DND-41 (cell line): ENCODE data around the gene RENBP.

Experiments used
- ATAC-seq: fragments of 200-7000 bp; cut with Tn5 transposase; 3 replicates; pipeline ENCODE4 v1.9.1; 2021; ENCODE audit warnings: low read depth; ENCODE audit not compliant: insufficient read depth
- DNase-seq: peaks from one replicate; pipeline ENCODE4 v3.0.0-alpha.2; 2020
- H2AFZ ChIP-seq: 2 replicates; pipeline ENCODE4 v1.6.0; 2012; ENCODE audit warnings: low read depth, low read length
- H3K27ac ChIP-seq: 2 replicates; pipeline ENCODE4 v1.5.1; 2012; ENCODE audit warnings: low read length, inconsistent platforms
- H3K27me3 ChIP-seq: fragments of 200-600 bp; sonication (generic); 2 replicates; pipeline ENCODE4 v1.6.0; 2012; ENCODE audit warnings: low read length, mild to moderate bottlenecking, inconsistent platforms; ENCODE audit not compliant: insufficient read depth, poor library complexity
- H3K36me3 ChIP-seq: 2 replicates; pipeline ENCODE4 v1.5.1; 2012; ENCODE audit warnings: low read length, inconsistent platforms; ENCODE audit not compliant: insufficient read depth
- H3K4me1 ChIP-seq: 2 replicates; pipeline ENCODE4 v1.5.1; 2012; ENCODE audit warnings: mild to moderate bottlenecking, low read length; ENCODE audit not compliant: insufficient read depth
- H3K4me2 ChIP-seq: 2 replicates; pipeline ENCODE4 v1.6.0; 2012; ENCODE audit warnings: mild to moderate bottlenecking, moderate library complexity, low read length, inconsistent platforms; ENCODE audit not compliant: insufficient read depth
- H3K4me3 ChIP-seq, 2 experiments: fragments of 200-600 bp in 1 of 2; shearing (Covaris generic) in 1 of 2; 2 replicates each; pipeline ENCODE4 v1.5.1; 2012 to 2016; ENCODE audit warnings: inconsistent platforms in 2 of 2, low read length in 2 of 2, mild to moderate bottlenecking in 2 of 2, low read depth in 1 of 2, moderate library complexity in 1 of 2
- H3K79me2 ChIP-seq: 2 replicates; pipeline ENCODE4 v1.6.0; 2012; ENCODE audit warnings: low read length, inconsistent platforms; ENCODE audit not compliant: insufficient read depth
- H3K9ac ChIP-seq: 2 replicates; pipeline ENCODE4 v1.6.0; 2012; ENCODE audit warnings: low read depth, mild to moderate bottlenecking, inconsistent platforms, low read length, moderate library complexity
- H3K9me3 ChIP-seq: 2 replicates; pipeline ENCODE4 v1.5.1; 2012; ENCODE audit warnings: low read length, moderate library complexity, mild to moderate bottlenecking, inconsistent platforms; ENCODE audit not compliant: insufficient read depth, severe bottlenecking
- H4K20me1 ChIP-seq: 2 replicates; pipeline ENCODE4 v1.6.0; 2012; ENCODE audit warnings: low read length; ENCODE audit not compliant: insufficient read depth
- EZH2 ChIP-seq: IDR thresholded peaks from 3 replicates; pipeline ENCODE4 v1.6.1; 2012; ENCODE audit warnings: borderline replicate concordance, low read depth, mild to moderate bottlenecking, moderate library complexity, low read length, inconsistent platforms; ENCODE audit not compliant: severe bottlenecking
- TF ChIP-seq, protein P1 (sequence below): IDR thresholded peaks from 2 replicates; pipeline ENCODE4 v1.5.1; 2012; ENCODE audit warnings: borderline replicate concordance, low read length, moderate library complexity, mild to moderate bottlenecking; ENCODE audit not compliant: poor library complexity, severe bottlenecking; ENCODE audit errors: extremely low read depth

RENBP gene

DNA sequence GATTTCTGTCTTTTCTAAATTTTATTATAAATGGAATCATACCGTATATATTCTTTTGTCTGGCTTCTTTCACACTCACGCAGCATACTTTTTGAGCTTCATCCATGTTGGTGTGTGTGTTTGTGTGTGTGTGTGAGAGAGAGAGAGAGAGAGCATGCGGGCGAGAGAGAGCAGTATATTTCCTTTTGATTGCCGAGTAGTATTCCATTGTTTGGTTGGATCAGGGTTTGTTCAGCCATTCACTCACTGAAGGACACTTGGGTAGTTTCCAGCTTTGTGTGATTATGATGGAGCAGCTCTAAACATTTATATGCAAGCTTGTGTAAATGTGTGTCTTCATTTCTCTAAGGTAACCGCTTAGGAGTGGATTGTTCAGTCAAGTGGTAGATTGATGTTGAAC is 55.3 kb downstream of the RENBP start:
- H3K9ac ChIP-seq: no peak overlapping the region
- no peaks in the 10 kb centered on the region for H3K4me1 ChIP-seq
- no peak for TF ChIP-seq EZH2
- TF ChIP-seq, protein P1, sequence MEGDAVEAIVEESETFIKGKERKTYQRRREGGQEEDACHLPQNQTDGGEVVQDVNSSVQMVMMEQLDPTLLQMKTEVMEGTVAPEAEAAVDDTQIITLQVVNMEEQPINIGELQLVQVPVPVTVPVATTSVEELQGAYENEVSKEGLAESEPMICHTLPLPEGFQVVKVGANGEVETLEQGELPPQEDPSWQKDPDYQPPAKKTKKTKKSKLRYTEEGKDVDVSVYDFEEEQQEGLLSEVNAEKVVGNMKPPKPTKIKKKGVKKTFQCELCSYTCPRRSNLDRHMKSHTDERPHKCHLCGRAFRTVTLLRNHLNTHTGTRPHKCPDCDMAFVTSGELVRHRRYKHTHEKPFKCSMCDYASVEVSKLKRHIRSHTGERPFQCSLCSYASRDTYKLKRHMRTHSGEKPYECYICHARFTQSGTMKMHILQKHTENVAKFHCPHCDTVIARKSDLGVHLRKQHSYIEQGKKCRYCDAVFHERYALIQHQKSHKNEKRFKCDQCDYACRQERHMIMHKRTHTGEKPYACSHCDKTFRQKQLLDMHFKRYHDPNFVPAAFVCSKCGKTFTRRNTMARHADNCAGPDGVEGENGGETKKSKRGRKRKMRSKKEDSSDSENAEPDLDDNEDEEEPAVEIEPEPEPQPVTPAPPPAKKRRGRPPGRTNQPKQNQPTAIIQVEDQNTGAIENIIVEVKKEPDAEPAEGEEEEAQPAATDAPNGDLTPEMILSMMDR: no peak
- DNase-seq (no peak), ATAC-seq (no peak)
- H4K20me1 ChIP-seq: no peaks in the 10 kb centered on the region
- no peak overlapping the region for H2AFZ ChIP-seq
- H3K27me3 ChIP-seq: no peaks in the 10 kb centered on the region
- H3K36me3 ChIP-seq: no peaks in the 10 kb centered on the region
- H3K9me3 ChIP-seq: no peaks in the 10 kb centered on the region
- no peak overlapping the region for H3K27ac ChIP-seq
- no peak overlapping the region for H3K4me2 ChIP-seq
- H3K79me2 ChIP-seq: no peaks in the 10 kb centered on the region
- H3K4me3 ChIP-seq: no peak overlapping the region

DNA sequence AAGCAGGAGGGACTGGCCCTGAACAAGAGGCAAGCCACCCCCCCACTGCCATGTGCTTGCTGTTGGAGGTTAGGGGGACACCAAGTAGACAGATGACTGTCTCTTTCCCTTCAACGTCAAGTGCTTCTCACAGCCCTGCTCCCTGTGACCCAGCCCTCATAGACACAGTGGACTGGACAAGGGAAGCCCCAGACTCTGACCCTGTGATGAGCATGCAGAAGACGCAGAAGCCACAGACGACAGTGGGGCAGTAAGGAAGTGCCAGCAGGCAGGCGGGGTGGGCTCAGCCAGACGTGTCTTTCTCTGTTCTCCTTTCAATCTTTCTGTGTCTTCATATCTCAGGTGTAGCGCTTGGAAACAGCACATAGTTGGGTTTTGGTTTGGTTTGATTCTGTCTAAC is 56.1 kb downstream of the RENBP start:
- Histone ChIP-seq H3K27me3 (no peaks in the 10 kb centered on the region), H3K4me3 (no peak overlapping the region), H3K9ac (no peak overlapping the region), H3K4me2 (no peak overlapping the region), H3K79me2 (no peaks in the 10 kb centered on the region), H3K36me3 (no peaks in the 10 kb centered on the region), H2AFZ (no peak overlapping the region), H3K27ac (no peak overlapping the region), H4K20me1 (no peaks in the 10 kb centered on the region), H3K4me1 (no peaks in the 10 kb centered on the region), H3K9me3 (no peaks in the 10 kb centered on the region)
- DNase-seq (no peak), ATAC-seq (no peak)
- TF ChIP-seq, protein P1: no peak
- TF ChIP-seq EZH2: no peak

DNA sequence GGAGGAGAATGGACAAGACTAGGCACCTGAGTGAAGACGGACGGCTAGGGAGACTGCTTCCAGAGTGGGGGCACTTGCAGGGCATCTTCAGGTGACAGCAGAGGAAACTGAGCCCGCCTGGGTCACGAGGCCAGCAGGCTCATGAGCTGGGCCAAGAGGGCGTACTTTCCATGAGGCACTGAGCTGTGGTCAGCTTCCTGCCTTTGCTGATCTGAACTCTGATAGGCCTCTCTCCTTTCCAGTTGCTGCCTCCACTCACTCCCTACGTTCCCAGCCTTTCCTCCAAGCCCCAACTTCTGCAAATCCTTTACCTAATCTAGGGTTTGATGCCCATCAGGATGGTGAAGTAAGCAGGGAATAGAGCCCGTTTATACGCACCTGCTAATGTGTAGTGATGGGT is 57.1 kb downstream of the RENBP start:
- Histone ChIP-seq H3K9ac (no peak overlapping the region), H3K36me3 (no peaks in the 10 kb centered on the region), H3K27me3 (no peaks in the 10 kb centered on the region), H3K4me2 (no peak overlapping the region), H3K4me3 (no peak overlapping the region), H3K27ac (no peak overlapping the region), H4K20me1 (no peaks in the 10 kb centered on the region), H3K9me3 (no peaks in the 10 kb centered on the region), H3K4me1 (no peaks in the 10 kb centered on the region), H2AFZ (no peak overlapping the region), H3K79me2 (no peaks in the 10 kb centered on the region)
- TF ChIP-seq EZH2: no peak
- TF ChIP-seq, protein P1: no peak
- DNase-seq (no peak), ATAC-seq (no peak)

DNA sequence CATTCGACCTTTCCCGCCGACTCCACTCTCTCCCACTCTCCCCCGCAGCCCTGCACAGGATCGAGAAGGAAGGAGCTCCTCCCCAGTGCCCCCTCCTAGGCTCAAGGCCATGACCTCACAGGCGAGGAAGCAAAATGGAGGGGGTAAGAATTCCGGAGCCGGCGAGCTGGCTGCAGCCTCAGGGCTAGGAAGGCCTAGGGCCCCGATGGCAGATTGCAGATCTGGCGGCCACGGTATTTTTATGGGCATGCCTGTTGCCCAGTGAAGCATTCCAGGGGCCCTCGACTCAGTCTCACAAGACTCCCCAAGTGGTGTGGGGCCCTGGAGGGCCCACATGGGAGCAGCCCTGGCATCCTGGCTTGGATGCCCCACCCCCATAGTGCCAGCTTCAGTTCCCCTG is 57.5 kb downstream of the RENBP start:
- Histone ChIP-seq H3K9ac (no peak overlapping the region), H3K4me3 (no peak overlapping the region), H3K79me2 (no peaks in the 10 kb centered on the region), H4K20me1 (no peaks in the 10 kb centered on the region), H3K4me1 (no peaks in the 10 kb centered on the region), H3K27ac (no peak overlapping the region), H2AFZ (no peak overlapping the region), H3K27me3 (no peaks in the 10 kb centered on the region), H3K36me3 (no peaks in the 10 kb centered on the region), H3K4me2 (no peak overlapping the region), H3K9me3 (no peaks in the 10 kb centered on the region)
- no peak for TF ChIP-seq EZH2
- TF ChIP-seq, protein P1: no peak
- ATAC-seq: no peak
- no peak for DNase-seq
